ENCODE results near the gene NME7. TPM values are rescaled to one million over a fixed set of nuclear protein-coding genes. Genes with fewer than 3 reads are reported as not detected.

Gene NME7
- total RNA-seq, 1 experiment from 2014 or later, result 13.2 TPM

DNA sequence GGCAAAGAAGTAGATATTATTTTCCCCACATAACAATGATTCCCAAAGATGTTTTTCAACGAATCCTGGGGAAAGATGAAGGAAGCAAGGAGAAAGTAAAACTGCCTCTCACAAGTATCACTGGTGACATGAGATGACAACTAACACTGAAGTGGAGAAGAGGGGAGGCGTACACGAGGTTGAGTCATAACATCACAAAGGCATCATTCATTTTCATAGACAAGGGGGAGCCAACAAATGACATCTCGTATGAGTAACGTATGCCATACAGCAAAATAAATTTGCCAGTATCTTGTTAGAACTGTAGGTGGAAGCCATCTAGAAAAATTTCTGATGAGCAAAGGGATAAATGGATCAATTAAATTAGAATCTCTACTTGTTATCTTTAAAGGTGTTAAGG is 204.5 kb downstream of the NME7 start:
- H4K20me1 ChIP-seq (ENCODE audit: control insufficient read depth, insufficient read depth, insufficient read length), result no peaks in the 10 kb centered on the region
- no peak overlapping the region for H2BK20ac ChIP-seq (ENCODE audit: low read depth, low read length, poor library complexity, severe bottlenecking)
- H3K4me1 ChIP-seq (ENCODE audit: insufficient read depth, low read length), result no peaks in the 10 kb centered on the region
- H3K23me2 ChIP-seq (ENCODE audit: insufficient read length, low read depth, low read length, poor library complexity, severe bottlenecking), result no peaks in the 10 kb centered on the region
- no peak overlapping the region for H3K4me2 ChIP-seq (ENCODE audit: insufficient read depth, insufficient read length, low read length)
- no peak overlapping the region for H2AFZ ChIP-seq (ENCODE audit: low read length)
- no peak overlapping the region for H3K9ac ChIP-seq (ENCODE audit: extremely low read depth, insufficient read length, low read length)
- no peak overlapping the region for H2BK5ac ChIP-seq (ENCODE audit: insufficient read length, low read length)
- H3K23ac ChIP-seq (ENCODE audit: insufficient read length, low read depth, low read length), result no peak overlapping the region
- TF ChIP-seq, protein P1, sequence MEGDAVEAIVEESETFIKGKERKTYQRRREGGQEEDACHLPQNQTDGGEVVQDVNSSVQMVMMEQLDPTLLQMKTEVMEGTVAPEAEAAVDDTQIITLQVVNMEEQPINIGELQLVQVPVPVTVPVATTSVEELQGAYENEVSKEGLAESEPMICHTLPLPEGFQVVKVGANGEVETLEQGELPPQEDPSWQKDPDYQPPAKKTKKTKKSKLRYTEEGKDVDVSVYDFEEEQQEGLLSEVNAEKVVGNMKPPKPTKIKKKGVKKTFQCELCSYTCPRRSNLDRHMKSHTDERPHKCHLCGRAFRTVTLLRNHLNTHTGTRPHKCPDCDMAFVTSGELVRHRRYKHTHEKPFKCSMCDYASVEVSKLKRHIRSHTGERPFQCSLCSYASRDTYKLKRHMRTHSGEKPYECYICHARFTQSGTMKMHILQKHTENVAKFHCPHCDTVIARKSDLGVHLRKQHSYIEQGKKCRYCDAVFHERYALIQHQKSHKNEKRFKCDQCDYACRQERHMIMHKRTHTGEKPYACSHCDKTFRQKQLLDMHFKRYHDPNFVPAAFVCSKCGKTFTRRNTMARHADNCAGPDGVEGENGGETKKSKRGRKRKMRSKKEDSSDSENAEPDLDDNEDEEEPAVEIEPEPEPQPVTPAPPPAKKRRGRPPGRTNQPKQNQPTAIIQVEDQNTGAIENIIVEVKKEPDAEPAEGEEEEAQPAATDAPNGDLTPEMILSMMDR (conservative IDR thresholded peaks at IDR 0.05), result no peak
- no peak overlapping the region for H4K5ac ChIP-seq (ENCODE audit: insufficient read length, low read depth, low read length)
- H3K4ac ChIP-seq (ENCODE audit: low read depth, low read length), result no peak overlapping the region
- no peak overlapping the region for H2BK120ac ChIP-seq (ENCODE audit: low read depth, low read length, poor library complexity, severe bottlenecking)
- H2BK15ac ChIP-seq (ENCODE audit: low read depth, low read length), result no peak overlapping the region
- H3K18ac ChIP-seq (ENCODE audit: insufficient read length, low read depth, low read length), result no peak overlapping the region
- no peak overlapping the region for H2AK5ac ChIP-seq (ENCODE audit: insufficient read length, low read length)
- H3T11ph ChIP-seq (ENCODE audit: low read length), result no peak overlapping the region
- Mint-ChIP-seq H3K36me3 (ENCODE audit: insufficient read depth in 1 of 3, low read depth in 3 of 3) (no peaks in the 10 kb centered on the region), H3K27ac (no peak overlapping the region), H3K27me3 (ENCODE audit: low read depth) (no peaks in the 10 kb centered on the region), H3K9me3 (no peaks in the 10 kb centered on the region), H3K4me3 (no peak overlapping the region), H3K4me1 (peaks cover 4% of the 10 kb centered on the region in 2 experiments)
- H3K27ac ChIP-seq (ENCODE audit: insufficient read length, low read depth, low read length), result no peak overlapping the region
- no peak overlapping the region for H4K8ac ChIP-seq (replicated peaks; ENCODE audit: insufficient read length, low read depth, low read length)
- no CpG with 5 or more reads among the region's 5 CpGs for WGBS (ENCODE audit: extremely low coverage, insufficient read length, low lambda C conversion rate)
- no peak overlapping the region for H3K56ac ChIP-seq (ENCODE audit: insufficient read length, low read depth, low read length)
- H3K79me2 ChIP-seq (ENCODE audit: insufficient read depth, low read length), result no peaks in the 10 kb centered on the region
- H3K27me3 ChIP-seq (ENCODE audit: insufficient read depth, low read length), result no peaks in the 10 kb centered on the region
- no peak for DNase-seq
- no peaks in the 10 kb centered on the region for H3K79me1 ChIP-seq (ENCODE audit: insufficient read depth, low read depth, low read length, poor library complexity, severe bottlenecking)
- H4K91ac ChIP-seq (ENCODE audit: insufficient read length, low read depth, low read length), result no peak overlapping the region
- H3K9me3 ChIP-seq (ENCODE audit: control insufficient read depth, low read depth, low read length), result no peaks in the 10 kb centered on the region
- H3K14ac ChIP-seq (ENCODE audit: insufficient read depth, low read length), result no peak overlapping the region
- H2BK12ac ChIP-seq (ENCODE audit: insufficient read length, low read depth, low read length), result no peak overlapping the region

All from H9 (cell line).